LoVo (cell line): ENCODE results near the gene TMEM163.
"Not testable (repeated sequence)": the region's sequence is repeated elsewhere in the genome, so short reads cannot be mapped to it uniquely, and the experiment has no call there.

Source experiments
- DNase-seq: peaks from one replicate; pipeline ENCODE4 v3.0.0-alpha.2; 2016; ENCODE audit warnings: low spot score

TMEM163 gene

DNA sequence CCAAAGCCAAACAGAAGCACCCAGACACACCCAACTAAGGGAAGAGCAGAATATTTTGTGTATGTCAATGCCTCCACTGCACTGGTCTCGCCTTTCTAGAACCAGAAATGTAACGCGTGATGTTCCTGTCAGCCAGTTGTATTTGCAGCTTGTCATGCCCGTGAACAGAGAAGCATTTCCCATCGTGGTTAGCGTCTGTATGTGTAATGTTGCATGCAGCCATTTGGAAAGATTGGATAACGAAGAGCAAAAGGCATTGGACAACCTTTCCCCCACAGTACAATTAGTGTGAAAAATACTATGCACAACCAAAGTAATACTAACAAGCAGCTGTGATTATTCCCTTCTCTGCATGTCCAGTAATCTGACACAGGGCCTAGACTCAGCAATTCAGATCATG lies 140.5 kb downstream of the TMEM163 start:
- DNase-seq: no peak

DNA sequence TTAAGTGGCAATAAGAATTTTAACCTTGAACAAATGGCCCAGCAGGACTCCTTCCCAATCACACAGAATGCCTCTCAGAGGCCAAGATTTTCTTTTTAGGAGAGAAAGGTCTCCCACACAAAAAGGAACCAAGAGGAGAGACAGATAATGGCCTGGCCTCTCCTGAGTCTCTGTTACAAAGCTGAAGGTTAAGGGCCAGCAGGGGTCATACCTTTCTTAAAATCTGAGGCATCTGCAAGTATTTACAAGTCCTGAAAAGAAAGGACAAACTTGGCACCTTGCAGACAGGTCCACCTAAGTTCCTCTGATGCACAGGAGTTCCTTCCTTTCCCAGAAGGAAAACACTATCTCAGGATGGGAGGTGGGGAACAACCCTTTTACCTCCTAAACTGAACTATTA lies 142.3 kb downstream of the TMEM163 start:
- DNase-seq: no peak

DNA sequence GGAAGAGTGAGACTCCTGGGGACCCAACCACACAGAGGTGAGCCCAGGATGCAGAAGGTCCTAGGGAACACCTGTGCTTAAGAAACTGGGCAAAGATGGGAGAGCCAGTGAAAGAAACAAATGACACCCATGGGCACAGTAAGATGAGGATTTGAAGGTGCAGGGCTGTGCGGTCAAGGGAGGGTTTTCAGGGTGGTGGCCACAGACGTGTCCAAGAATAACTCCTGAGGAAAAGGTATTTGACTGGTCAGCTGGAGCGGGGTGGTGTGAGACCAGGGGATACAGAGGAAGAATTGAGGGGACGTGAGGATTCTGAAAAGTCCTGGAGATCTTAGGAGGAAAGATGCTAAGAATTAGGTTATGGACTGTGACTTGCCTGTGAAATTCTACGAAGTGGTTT lies 142.9 kb downstream of the TMEM163 start:
- DNase-seq: no peak

DNA sequence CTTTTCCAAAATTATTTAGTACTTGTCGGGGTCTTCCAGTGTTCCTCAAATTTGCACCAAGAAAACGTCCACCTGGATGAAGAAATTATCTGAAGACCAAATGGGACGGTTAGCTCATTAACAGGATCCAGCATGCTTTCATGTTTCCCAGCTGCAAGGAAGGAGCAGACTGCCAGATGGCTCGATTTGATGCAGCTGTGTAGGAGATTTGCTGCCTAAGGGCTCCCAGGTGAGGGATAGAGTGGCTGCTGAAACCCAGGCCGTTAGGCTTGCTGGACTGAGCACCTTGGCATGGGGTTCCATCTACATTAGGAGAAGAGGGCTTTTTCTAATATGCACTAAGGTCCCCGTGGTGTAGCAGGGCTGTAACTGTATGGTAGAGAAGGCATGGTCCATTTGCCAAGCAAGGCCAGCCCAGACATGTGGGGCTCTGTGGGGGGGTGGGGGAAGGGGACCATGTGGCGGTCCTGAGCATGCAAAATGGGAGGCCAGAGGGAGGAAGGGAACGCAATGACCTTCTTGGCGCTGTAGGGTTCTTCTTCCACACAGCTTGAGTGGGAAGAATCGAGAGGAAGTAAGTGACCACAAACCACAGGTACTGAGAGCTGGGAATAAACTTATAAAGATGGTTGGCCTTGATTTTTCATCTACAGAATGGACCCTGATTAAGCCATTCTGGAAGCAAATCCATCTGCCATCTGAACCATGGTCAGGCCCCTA lies 144.0 kb downstream of the TMEM163 start:
- DNase-seq: no peak

DNA sequence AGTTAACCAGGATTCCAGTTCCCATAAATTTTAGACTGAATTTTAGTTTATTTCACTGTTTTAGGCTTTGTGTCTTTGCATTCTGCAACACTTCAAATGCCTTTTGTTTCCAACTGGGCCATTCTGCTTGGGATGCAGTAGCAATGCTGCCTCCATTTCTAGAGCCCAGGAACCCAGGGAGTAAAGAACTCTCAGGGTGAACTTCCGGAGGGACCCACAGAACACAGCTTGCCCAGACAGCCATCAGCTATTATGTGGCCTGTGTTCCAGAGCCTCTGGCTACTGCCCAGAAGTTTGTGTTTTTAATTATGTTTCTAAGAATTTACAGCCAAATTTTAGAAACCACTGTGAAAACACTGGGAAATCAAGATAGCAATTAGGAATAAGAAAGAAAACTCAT lies 145.1 kb downstream of the TMEM163 start:
- no peak for DNase-seq

DNA sequence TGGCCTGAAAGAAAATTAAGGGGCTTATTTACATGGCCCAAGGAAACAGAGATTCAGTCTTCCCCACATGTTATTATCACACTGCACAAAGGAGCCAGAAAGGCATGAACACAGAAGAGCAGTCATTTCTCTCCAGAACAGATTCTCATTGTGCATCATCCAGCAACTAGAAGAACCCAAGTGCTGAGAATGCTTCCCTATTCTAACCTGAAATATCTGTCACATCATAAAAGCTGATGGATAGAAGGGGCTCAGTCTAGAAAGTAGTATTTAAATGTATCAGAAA lies 145.8 kb downstream of the TMEM163 start:
- no peak for DNase-seq

DNA sequence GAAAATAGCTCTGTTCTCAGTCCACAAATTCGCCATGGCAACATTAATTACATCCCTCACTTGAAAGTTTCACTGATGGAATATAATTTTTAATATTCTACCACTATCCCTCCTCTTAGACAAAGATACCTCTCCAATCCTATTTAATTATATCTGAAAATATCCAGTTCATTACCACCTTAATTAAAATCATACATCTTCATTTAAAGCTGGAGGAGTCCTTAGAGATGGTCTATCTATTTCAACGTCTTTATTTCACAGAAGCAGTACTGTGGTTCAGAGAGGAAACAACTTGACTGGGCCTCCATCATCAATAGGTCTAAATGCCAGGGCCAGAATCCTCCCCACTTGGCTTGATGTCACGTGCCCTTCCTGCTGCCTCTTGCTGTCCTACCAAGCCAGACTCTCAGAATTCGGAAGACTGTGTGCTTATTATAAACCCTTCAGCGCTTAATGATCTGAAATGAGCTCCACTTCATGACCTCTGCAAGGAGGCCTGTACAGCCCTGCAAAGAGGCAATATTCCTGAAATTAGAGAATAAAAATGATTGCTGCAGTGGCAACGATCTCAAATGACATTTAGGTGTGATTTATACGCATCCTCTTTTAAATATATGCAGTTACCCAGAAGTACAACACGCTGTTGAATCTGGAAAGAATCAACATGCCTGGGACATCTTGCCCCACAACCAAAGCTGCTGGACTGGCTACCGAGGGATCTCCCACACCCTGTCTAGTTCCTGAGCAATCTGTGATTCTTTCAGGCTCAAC lies 146.3 kb downstream of the TMEM163 start:
- DNase-seq: no peak

DNA sequence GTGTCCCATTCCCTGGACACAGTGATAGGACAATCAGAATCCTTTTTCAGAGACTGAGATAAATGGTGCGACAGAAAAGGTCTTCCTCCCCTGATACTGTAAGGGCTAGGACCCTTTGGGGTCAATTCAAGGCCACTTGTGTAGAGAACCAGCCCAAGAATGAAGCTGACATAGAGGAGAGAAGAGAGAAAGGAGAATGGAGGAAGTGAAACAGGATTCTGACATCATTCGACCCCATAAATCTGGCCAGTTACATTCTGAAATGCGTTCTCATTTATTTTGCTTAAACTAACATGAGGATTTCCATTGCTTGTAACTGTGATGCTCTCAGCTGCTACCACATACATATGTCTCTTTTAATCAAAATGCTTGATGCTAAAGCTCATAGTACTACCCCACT lies 148.1 kb downstream of the TMEM163 start:
- DNase-seq: no peak

DNA sequence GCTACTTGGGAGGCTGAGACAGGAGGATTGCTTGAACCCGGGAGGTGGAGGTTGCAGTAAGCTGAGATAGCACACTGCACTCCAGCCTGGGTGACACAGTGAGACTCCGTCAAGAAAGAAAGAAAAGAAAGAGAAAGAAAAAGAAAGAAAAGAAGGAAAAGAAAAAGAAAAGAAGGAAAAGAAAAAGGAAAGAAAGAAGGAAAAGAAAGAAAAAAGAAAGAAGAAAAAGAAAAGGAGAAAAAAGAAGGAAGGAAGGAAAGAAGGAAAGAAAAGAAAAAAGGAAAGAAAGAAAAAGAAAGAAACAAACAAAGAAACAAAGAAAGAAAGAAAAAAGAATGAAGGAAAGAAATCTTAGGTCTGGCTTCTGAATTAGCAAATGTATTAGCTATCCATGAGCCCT lies 150.4 kb downstream of the TMEM163 start:
- no peak for DNase-seq

DNA sequence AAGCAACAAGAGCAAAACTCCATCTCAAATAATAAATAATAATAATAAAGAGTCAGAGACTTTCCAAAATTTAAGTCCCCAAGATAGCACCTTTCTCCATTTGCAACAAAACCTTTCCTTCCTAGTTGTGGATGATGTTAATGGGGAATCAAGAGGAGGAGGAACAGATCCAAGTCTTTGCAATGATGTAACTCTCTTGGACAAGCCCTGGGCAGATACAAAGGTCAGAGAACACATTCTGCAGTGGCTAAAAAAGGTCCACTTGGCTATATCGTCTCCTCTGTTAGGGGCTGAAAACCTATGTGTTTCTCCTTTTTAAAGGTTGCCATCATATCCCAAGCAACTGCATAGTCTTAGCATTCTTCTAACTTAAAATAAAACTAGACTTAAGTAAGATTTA lies 151.1 kb downstream of the TMEM163 start:
- no peak for DNase-seq

DNA sequence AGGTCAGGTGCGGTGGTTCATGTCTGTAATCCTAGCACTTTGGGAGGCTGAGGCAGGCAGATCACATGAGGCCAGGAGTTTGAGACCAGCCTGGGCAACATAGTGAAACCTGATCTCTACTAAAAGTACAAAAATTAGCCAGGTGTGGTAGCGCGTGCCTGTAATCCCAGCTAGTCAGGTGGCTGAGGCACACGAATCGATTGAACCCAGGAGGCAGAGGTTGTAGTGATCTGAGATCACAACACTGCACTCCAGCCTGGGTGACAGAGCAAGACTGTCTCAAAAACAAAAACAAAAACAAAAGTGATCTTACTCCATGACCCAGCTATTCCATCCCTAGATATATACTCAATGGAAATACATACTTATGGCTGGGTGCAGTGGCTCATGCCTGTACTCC lies 153.8 kb downstream of the TMEM163 start:
- DNase-seq: not testable (repeated sequence)

DNA sequence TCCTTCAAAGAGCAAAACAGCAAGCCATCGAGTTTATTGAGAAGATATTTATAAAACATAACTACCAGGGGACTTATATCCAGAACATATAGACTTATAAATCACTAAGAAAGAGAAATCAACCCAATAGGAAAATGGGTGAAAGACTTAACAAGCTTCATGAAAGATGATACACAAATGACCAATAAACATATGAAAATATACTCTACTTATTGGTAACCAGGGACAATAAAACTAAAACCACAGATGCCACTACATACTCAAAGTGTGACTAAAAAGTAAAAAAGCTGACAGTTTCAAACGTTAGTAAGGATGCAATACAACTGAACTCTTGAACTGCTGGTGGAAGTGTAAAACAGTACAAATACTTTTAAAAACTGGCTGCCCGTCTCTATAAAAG lies 154.3 kb downstream of the TMEM163 start:
- no peak for DNase-seq

DNA sequence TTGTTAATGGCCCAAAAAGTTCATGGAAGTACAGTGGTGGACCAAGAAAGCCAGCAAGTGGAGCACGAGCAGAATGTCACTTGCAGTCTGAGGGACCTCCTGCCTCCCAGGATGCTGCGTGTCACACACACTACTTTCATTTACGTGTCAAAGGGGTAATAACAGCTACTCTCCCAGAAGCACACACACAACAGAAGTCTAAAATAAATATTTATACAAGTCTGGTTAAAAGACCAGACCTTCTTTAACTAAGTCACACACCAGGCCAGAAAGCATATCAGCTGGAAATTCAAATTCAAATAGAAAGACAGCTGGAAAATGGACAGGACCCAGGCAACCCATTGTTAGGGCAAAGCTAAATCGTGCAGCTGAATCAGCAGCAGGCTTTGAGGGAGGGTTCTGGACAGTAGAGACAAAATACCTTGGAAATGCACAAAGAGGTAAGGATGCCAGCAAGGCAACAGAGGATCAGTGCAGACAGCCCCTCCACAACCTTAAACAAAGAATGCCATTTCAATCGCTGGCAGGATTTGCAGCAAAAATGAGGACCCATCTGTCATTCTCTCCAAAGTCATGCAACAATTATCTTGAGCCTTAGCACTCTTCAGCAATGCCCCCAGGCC lies 160.5 kb downstream of the TMEM163 start:
- DNase-seq: no peak

DNA sequence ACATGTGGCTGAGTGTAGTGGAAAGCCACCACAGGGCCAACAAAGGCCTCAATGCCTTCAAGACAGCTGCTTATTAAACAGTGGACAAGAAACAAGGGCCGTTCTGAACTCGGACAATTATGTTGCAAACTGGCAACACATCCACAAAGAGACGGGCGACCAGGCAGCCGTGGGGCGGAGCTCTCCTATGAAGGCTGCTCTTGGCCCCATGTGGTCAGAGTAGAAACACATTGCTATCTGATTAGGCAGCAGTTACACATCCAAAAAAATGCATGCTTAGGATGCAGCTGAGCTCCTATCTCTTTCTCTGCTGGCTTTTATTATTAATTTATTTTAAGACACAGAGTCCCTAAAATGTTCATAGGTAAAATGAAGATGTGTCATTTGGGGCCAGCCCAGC lies 163.4 kb downstream of the TMEM163 start:
- DNase-seq: no peak

DNA sequence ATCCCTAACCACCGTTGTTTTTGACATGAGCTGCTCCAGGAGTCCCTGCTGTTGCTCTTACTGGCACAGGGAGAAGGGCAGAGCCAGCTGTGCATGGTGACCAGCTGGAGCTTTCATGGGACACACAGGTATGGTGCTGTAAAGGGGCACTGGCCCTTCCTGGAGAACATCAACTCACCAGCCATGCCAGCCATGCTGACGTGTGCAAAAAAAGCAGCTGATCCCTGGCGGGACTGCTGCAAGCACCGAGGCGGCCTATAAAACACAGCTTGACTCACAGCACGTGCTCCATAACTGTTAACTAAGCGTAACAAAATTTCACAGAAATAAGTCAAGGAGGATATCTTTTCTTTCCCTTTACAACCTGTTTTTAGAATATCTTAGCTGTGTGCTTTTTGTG lies 165.1 kb downstream of the TMEM163 start:
- DNase-seq: no peak

DNA sequence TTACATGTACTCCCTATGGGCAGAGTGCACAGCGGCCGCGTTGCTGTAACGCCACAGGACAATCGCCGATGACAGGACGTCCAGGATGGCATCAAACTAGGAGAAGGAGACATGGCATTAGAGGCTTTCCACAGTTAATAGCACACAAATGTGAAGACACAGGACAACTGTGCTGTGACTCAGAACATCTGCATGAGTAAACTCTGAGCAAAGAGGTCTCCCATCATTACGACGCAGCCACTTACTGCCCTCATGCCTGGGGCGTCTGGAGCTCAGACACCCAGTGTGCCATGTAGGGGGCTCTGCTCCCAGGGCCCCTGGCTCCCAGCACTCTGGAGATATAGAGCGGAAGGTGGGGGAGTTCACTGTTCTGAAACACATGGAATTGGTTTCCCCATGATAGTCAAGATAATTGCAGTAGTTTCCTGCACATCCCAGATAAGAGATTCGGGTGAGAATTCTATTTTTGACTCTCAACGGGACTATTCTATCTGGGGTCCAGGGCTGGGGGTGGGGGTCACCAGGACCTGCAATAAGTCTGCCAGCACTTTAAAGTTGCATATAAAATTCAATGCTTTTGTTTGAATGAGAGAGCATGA lies 168.1 kb downstream of the TMEM163 start:
- no peak for DNase-seq

DNA sequence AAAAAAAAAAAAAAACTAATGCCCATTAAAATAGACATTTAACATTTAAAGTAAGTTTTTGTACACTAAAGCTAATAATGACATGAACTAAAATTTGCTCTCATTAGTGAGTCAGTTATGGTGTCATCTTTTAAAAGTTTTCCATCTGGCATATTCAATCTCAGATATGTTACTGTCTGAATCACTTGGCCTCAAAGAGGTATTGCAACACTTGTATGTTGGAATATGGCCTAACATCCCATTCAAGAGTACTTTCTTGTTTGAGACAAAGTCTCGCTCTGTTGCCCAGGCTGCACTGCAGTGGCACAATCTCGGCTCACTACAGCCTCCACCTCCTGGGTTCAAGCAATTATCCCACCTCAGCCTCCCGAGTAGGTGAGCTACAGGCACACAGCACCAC lies 169.7 kb downstream of the TMEM163 start:
- DNase-seq: no peak

DNA sequence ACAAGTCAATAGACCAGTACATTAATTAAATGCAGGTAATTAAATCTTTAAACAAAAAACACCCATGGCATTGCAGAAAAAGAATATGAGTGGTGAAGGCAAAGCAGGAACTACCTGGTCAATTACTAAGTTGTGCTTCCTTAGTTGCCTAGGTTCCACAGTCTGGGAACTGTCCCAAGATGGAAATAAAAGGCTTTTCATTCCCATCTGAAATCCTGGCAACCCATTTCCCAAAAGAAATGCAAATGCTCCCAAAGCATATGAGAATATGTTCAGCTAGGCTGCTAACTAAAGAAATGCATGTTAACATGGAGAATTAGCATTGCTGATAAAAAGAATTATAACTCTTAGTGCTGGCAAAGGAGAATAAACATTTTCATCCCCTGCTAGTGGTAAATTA lies 177.8 kb downstream of the TMEM163 start:
- no peak for DNase-seq

DNA sequence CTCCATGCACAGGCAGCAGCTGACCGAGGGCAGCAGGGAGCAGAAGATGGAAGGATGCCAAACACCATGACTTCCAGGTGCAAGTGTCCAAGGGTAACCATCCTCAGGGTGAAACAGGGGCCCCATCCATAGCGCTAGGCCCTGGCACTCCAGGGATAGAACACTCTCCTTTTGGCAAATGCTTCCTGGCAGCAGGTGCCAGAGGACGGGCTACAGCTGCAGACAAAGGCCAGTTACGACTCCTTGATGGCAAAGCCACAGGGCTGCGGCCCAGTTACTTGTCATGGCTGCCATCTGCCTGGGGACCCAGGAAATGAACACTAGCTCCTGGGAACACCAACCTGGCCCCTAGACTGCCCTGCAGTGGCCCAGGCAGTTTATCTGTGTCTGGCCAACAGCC lies 178.8 kb downstream of the TMEM163 start:
- DNase-seq: no peak

DNA sequence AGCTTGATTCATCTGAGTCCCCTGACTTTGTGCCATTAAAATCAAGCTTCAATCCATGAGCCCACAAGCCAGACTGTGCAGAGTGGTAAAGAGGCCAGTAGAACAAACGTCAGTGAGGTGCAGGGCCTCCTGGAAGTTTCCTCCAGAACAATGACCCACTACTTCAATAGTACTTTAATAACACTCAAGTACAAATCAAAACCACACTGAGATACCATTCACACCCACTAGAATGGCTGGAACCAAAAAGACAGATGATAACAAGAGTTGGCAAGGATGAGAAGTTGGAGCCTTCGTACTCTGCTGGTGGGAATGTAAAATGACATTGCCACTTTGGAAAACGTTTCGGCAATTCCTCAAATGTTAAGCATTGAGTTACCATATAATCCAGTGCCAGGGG lies 181.1 kb downstream of the TMEM163 start:
- no peak for DNase-seq

DNA sequence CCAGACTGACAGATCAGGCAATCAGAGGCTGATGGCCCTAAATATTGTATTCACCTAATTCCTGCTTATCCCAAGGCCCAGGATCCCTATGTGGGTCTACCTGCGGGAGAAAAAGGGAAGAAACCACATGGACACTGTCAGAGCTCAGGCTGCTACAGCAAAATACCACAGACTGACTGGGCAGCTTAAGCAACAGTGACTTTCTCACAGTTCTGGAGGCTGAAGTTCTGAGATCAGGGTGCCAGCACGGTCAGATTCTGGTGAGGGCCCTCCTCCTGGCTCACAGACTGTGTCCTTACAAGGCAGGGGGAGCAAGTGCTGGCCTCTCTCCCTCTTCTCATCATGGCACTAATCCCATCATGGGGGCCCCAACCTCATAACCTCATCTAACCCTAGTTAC lies 181.7 kb downstream of the TMEM163 start:
- no peak for DNase-seq

DNA sequence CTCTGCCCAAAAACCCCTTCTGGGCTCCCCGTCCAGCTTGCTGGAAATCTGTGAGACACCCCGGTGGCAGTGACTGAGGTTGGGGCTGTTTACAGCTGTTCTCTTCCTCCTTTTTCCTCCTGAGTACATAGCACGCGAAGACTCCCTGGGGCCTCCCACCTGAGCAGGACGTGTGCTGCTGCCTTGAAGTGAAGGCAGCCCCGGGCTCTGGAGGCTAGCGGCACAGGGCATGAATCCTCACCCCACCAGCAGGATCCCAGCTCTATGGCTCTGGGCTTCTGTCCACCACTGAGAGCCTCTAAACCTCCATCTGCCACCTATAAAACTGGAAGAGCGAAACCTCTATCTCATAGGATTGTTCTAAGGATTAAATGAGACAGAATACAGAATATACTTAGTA lies 182.5 kb downstream of the TMEM163 start:
- DNase-seq: no peak

DNA sequence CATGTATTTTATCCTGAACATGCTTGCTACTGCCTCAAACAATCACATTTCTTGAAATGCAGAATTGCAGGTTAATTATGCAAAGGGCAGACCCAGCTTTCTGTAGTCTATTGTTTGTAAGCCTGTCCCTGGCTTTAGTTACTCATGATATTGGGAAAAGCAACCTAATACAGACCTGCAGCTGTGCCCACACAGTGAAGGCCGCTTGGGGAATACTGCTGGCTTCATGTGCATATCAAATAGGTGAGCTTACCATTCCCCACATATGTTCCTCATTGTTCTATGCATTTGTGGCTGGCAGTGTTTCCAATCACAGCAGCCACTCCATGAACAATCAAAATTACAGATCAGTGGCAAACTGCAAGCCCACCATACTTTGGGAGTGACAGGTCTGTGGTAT lies 186.3 kb downstream of the TMEM163 start:
- DNase-seq: no peak
